Tibial nerve (tissue), 4 donors: ENCODE results near the gene FOXK2. TPM values are rescaled to one million over a fixed set of nuclear protein-coding genes. Genes with fewer than 3 reads are reported as not detected.
"Not testable (repeated sequence)": the region's sequence is repeated elsewhere in the genome, so short reads cannot be mapped to it uniquely, and the experiment has no call there.

Experiments
- DNase-seq, 2 donors: peaks; one replicate each; pipeline ENCODE4 v3.0.0-alpha.2; 2019; ENCODE audit warnings: low spot score in 2 of 2
- H3K27ac ChIP-seq, 4 donors: fragments of 200-600 bp; sonication (generic) in 3 of 4; one replicate each; pipeline ENCODE4 v1.5.1; 2017 to 2019; ENCODE audit warnings: mild to moderate bottlenecking in 1 of 4
- H3K27me3 ChIP-seq, 2 donors: fragments of 200-600 bp; sonication (generic) in 1 of 2; one replicate each; pipeline versions ENCODE4 v1.5.1 to v1.6.0; 2017 to 2019
- H3K36me3 ChIP-seq, 3 donors: fragments of 200-600 bp; sonication (generic); one replicate each; pipeline ENCODE4 v1.5.1; 2018 to 2019
- H3K4me1 ChIP-seq, 4 donors: fragments of 200-600 bp; sonication (generic) in 3 of 4; one replicate each; pipeline ENCODE4 v1.5.1; 2017 to 2019
- H3K4me3 ChIP-seq, 4 donors: fragments of 200-600 bp; sonication (generic) in 3 of 4; one replicate each; pipeline ENCODE4 v1.5.1; 2017 to 2019; ENCODE audit warnings: mild to moderate bottlenecking in 1 of 4, moderate library complexity in 1 of 4
- H3K9me3 ChIP-seq, 4 donors: fragments of 200-600 bp; sonication (generic) in 3 of 4; one replicate each; pipeline ENCODE4 v1.5.1; 2017 to 2019
- CTCF ChIP-seq, 5 experiments: fragments of 200-600 bp in 3 of 5; fragments of 450-650 bp in 2 of 5; sonication (generic) in 3 of 5; IDR thresholded peaks; one replicate each; pipeline ENCODE4 v1.5.1; 2016 to 2019; ENCODE audit warnings: antibody characterized with exemption in 5 of 5, mild to moderate bottlenecking in 3 of 5, moderate library complexity in 2 of 5
- EP300 ChIP-seq, 2 donors: sonication (generic); formaldehyde crosslinking; IDR thresholded peaks; one replicate each; pipeline ENCODE4 v1.6.1; 2017; ENCODE audit warnings: antibody characterized with exemption in 2 of 2, mild to moderate bottlenecking in 1 of 2
- POLR2A ChIP-seq, 2 donors: fragments of 450-650 bp; IDR thresholded peaks; one replicate each; pipeline ENCODE4 v1.6.1; 2017; ENCODE audit warnings: antibody characterized with exemption in 2 of 2, mild to moderate bottlenecking in 2 of 2, moderate library complexity in 2 of 2
- WGBS, 2 donors: methylation state at CpG; one replicate each; pipeline ENCODE4 v1.1.5; 2018; 5-methylcytosine and 5-hydroxymethylcytosine counted together
- total RNA-seq, 4 donors: library from RNA; depleted of rRNA; stranded (reverse); fragments of >200 nt; gene quantifications; one replicate each; pipeline ENCODE4 v1.1.0, GENCODE V29; 2016

The FOXK2 gene
- total RNA-seq, 4 donors from 2014 or later, result 29.6 to 65.4 (median 33.3) TPM

- H3K9me3 ChIP-seq, result no peaks in the 10 kb centered on the region
- no peak for DNase-seq
- no peak overlapping the region for H3K4me3 ChIP-seq
- WGBS, 2 donors, result 88% methylated on average over 7 of the region's 7 CpGs
- no peaks in the 10 kb centered on the region for H3K27me3 ChIP-seq
- H3K36me3 ChIP-seq, result no peaks in the 10 kb centered on the region
- no peaks in the 10 kb centered on the region for H3K4me1 ChIP-seq
- no peak for TF ChIP-seq EP300 (IDR thresholded peaks at IDR 0.05)
- TF ChIP-seq CTCF (IDR thresholded peaks at IDR 0.05), result no peak
- TF ChIP-seq POLR2A (IDR thresholded peaks at IDR 0.05), result no peak
- no peak overlapping the region for H3K27ac ChIP-seq
Observed at GRCh38 chr17:82507631-82508175, 11.8 kb upstream of the FOXK2 start.

- 90 to 93% methylated on average over 5 of the region's 5 CpGs for WGBS, 2 donors
- H3K9me3 ChIP-seq, H3K4me1 ChIP-seq: not testable (repeated sequence)
Observed at GRCh38 chr17:82511642-82512041, 7.9 kb upstream of the FOXK2 start.

GRCh38 chr17:82513864-82514263 is 5.7 kb upstream of the FOXK2 start:
- not testable (repeated sequence) for H3K4me3 ChIP-seq
- WGBS, 2 donors, result 85 to 97% methylated on average over 10 of the region's 10 CpGs

More at GRCh38 chr17:82511642-82512041, 7.9 kb upstream of the FOXK2 start:
- H3K36me3 ChIP-seq, DNase-seq, H3K4me3 ChIP-seq, H3K27me3 ChIP-seq, H3K27ac ChIP-seq: not testable (repeated sequence)

GRCh38 chr17:82517230-82517865 is 2.2 kb upstream of the FOXK2 start:
- 70 to 74% methylated on average over 10 of the region's 10 CpGs for WGBS, 2 donors
- Histone ChIP-seq H3K4me3 (no peak overlapping the region), H3K36me3 (no peaks in the 10 kb centered on the region), H3K9me3 (no peaks in the 10 kb centered on the region), H3K27ac (no peak overlapping the region), H3K27me3 (no peaks in the 10 kb centered on the region), H3K4me1 (peaks cover 0 to 15% (median 5%) of the 10 kb centered on the region in 4 donors)
- DNase-seq, result no peak
- TF ChIP-seq POLR2A (IDR thresholded peaks at IDR 0.05) (no peak), EP300 (IDR thresholded peaks at IDR 0.05) (no peak), CTCF (IDR thresholded peaks at IDR 0.05) (no peak)

More at GRCh38 chr17:82513864-82514263, 5.7 kb upstream of the FOXK2 start:
- not testable (repeated sequence) for H3K27me3 ChIP-seq, DNase-seq, H3K9me3 ChIP-seq, H3K4me1 ChIP-seq, H3K27ac ChIP-seq, H3K36me3 ChIP-seq

- DNase-seq, result no peak
- Histone ChIP-seq H3K27me3 (no peaks in the 10 kb centered on the region), H3K36me3 (no peaks in the 10 kb centered on the region), H3K4me1 (peaks cover 0 to 39% (median 16%) of the 10 kb centered on the region in 4 donors), H3K4me3 (peak overlapping the region; percentile 82 to 98 (median 84)), H3K9me3 (no peaks in the 10 kb centered on the region), H3K27ac (peak overlapping the region; percentile 83 to 92 (median 88))
- WGBS, 2 donors, result 0 to 1% methylated on average over 37 to 41 of the region's 94 CpGs
- TF ChIP-seq CTCF (IDR thresholded peaks at IDR 0.05) (no peak), EP300 (IDR thresholded peaks at IDR 0.05) (peak in 1 of 2 donors; percentile 9), POLR2A (IDR thresholded peaks at IDR 0.05) (no peak)
Observed at GRCh38 chr17:82519971-82520903, 705 bp downstream of the FOXK2 start.

- TF ChIP-seq CTCF (IDR thresholded peaks at IDR 0.05) (no peak), POLR2A (IDR thresholded peaks at IDR 0.05) (no peak), EP300 (IDR thresholded peaks at IDR 0.05) (no peak)
- Histone ChIP-seq H3K27me3 (no peaks in the 10 kb centered on the region), H3K4me3 (no peak overlapping the region), H3K27ac (peak overlapping the region in 2 of 4 donors; percentile 52 to 54), H3K36me3 (no peaks in the 10 kb centered on the region), H3K9me3 (no peaks in the 10 kb centered on the region), H3K4me1 (peaks cover 0 to 80% (median 37%) of the 10 kb centered on the region in 4 donors)
- 35 to 47% methylated on average over 4 of the region's 4 CpGs for WGBS, 2 donors
- DNase-seq, result no peak
Observed at GRCh38 chr17:82524540-82524939, 5.0 kb downstream of the FOXK2 start.
